SK-N-SH treated with all-trans-retinoic acid at 6 μM for 48 hours (cell line): ENCODE results near the gene LRMDA.
"Not testable (repeated sequence)": the region's sequence is repeated elsewhere in the genome, so short reads cannot be mapped to it uniquely, and the experiment has no call there.

ENCODE experiments used
- ATAC-seq: fragments of 200-7000 bp; cut with Tn5 transposase; 3 replicates; pipeline ENCODE4 v1.9.1; 2020; ENCODE audit warnings: mild to moderate bottlenecking, moderate library complexity
- ARNTL ChIP-seq: fragments of 450-650 bp; formaldehyde crosslinking; IDR thresholded peaks from 2 replicates; pipeline ENCODE4 v1.5.0; 2020; ENCODE audit warnings: low read depth, mild to moderate bottlenecking, moderate library complexity, borderline replicate concordance
- CREB5 ChIP-seq: fragments of 250-450 bp; sonication (Bioruptor Pico); IDR thresholded peaks from 2 replicates; pipeline ENCODE4 v1.5.1; 2020; ENCODE audit warnings: low read depth, mild to moderate bottlenecking, moderate library complexity
- CSDC2 ChIP-seq: fragments of 250-450 bp; sonication (Bioruptor Pico); IDR thresholded peaks from 2 replicates; pipeline ENCODE4 v1.5.0; 2020; ENCODE audit warnings: mild to moderate bottlenecking, moderate library complexity
- GLIS3 ChIP-seq: fragments of 250-450 bp; sonication (Bioruptor Pico); IDR thresholded peaks from 2 replicates; pipeline ENCODE4 v1.5.0; 2020; ENCODE audit warnings: mild to moderate bottlenecking, moderate library complexity
- ISL1 ChIP-seq: fragments of 250-450 bp; sonication (Bioruptor Pico); IDR thresholded peaks from 2 replicates; pipeline ENCODE4 v2.1.2; 2022; ENCODE audit warnings: mild to moderate bottlenecking, moderate library complexity
- OSR1 ChIP-seq: fragments of 250-450 bp; sonication (Bioruptor Pico); IDR thresholded peaks from 2 replicates; pipeline ENCODE4 v1.8.0; 2022; ENCODE audit warnings: moderate library complexity, mild to moderate bottlenecking, inconsistent platforms
- PATZ1 ChIP-seq: fragments of 250-450 bp; sonication (Bioruptor Pico); IDR thresholded peaks from 2 replicates; pipeline ENCODE4 v1.8.0; 2020; ENCODE audit warnings: mild to moderate bottlenecking, moderate library complexity, borderline replicate concordance
- PPARA ChIP-seq: fragments of 250-450 bp; sonication (Bioruptor Pico); IDR thresholded peaks from 2 replicates; pipeline ENCODE4 v1.5.0; 2020; ENCODE audit warnings: mild to moderate bottlenecking, borderline replicate concordance
- RARB ChIP-seq: fragments of 250-450 bp; sonication (Bioruptor Pico); IDR thresholded peaks from 2 replicates; pipeline ENCODE4 v1.8.0; 2021; ENCODE audit warnings: mild to moderate bottlenecking, moderate library complexity
- SNAI2 ChIP-seq: fragments of 250-450 bp; sonication (Bioruptor Pico); IDR thresholded peaks from 2 replicates; pipeline ENCODE4 v1.5.0; 2020; ENCODE audit warnings: mild to moderate bottlenecking, moderate library complexity
- TCF4 ChIP-seq: fragments of 250-450 bp; sonication (Bioruptor Pico); IDR thresholded peaks from 2 replicates; pipeline ENCODE4 v1.8.0; 2021; ENCODE audit warnings: mild to moderate bottlenecking, moderate library complexity, borderline replicate concordance
- TOX ChIP-seq: fragments of 250-450 bp; sonication (Bioruptor Pico); IDR thresholded peaks from 2 replicates; pipeline ENCODE4 v1.8.0; 2021; ENCODE audit warnings: mild to moderate bottlenecking, moderate library complexity, borderline replicate concordance
- TSHZ2 ChIP-seq: fragments of 250-450 bp; sonication (Bioruptor Pico); IDR thresholded peaks from 2 replicates; pipeline ENCODE4 v1.5.0; 2020; ENCODE audit warnings: mild to moderate bottlenecking, moderate library complexity
- ZC3H10 ChIP-seq: fragments of 250-450 bp; sonication (Bioruptor Pico); IDR thresholded peaks from 2 replicates; pipeline ENCODE4 v1.5.1; 2021; ENCODE audit warnings: mild to moderate bottlenecking, moderate library complexity
- ZFP3 ChIP-seq: fragments of 250-450 bp; sonication (Bioruptor Pico); IDR thresholded peaks from 2 replicates; pipeline ENCODE4 v1.5.0; 2020; ENCODE audit warnings: mild to moderate bottlenecking, moderate library complexity
- ZFP30 ChIP-seq: fragments of 450-650 bp; formaldehyde crosslinking; IDR thresholded peaks from 2 replicates; pipeline ENCODE4 v1.5.0; 2022; ENCODE audit warnings: mild to moderate bottlenecking, moderate library complexity
- ZNF8 ChIP-seq: fragments of 450-650 bp; formaldehyde crosslinking; IDR thresholded peaks from 2 replicates; pipeline ENCODE4 v1.5.0; 2020; ENCODE audit warnings: mild to moderate bottlenecking, moderate library complexity
- TF ChIP-seq, protein P1 (sequence below): fragments of 250-450 bp; sonication (Bioruptor Pico); IDR thresholded peaks from 2 replicates; pipeline ENCODE4 v1.5.1; 2021; ENCODE audit warnings: mild to moderate bottlenecking, moderate library complexity
- TF ChIP-seq, protein P2 (sequence below): fragments of 250-450 bp; sonication (Bioruptor Pico); IDR thresholded peaks from 2 replicates; pipeline ENCODE4 v1.8.0; 2021; ENCODE audit warnings: low read depth, mild to moderate bottlenecking, moderate library complexity, borderline replicate concordance

Gene LRMDA

GRCh38 chr10:75513292-75513885 lies 82.0 kb downstream of the LRMDA start:
- no peak for ATAC-seq

DNA sequence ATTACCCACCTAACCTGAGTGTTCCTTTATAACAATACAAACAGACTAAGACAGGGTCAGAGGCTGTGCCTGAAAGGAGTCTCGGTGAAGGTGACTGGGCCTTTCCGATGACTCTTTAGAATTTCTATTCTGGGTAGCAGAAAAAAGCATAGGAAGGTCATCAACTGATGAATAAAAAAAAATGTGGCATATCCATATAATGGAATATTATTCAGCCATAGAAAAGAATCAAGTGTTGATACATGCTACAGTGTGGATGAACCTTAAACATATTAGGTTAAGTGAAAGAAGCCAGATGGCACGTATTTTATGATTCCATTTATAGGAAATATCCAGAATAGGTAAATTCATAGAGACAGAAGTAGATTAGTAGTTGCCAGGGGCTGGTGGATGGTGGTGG lies 83.4 kb downstream of the LRMDA start:
- TF ChIP-seq PPARA (no peak), ZNF8 (CRISPR knock-in tag) (peak; percentile 93)
- TF ChIP-seq, all 23 proteins: peak for 1

More at GRCh38 chr10:75513292-75513885, 82.0 kb downstream of the LRMDA start:
- TF ChIP-seq CREB5 (CRISPR knock-in tag) = no peak
- no peak for TF ChIP-seq ZNF8 (CRISPR knock-in tag)
- TF ChIP-seq ZFP3 (CRISPR knock-in tag) = no peak
- TF ChIP-seq RARB (CRISPR knock-in tag) = no peak
- no peak for TF ChIP-seq PPARA
- no peak for TF ChIP-seq ARNTL
- no peak for TF ChIP-seq PATZ1 (CRISPR knock-in tag)
- TF ChIP-seq ZC3H10 (CRISPR knock-in tag) = no peak
- TF ChIP-seq OSR1 (CRISPR knock-in tag) = no peak
- TF ChIP-seq, protein P1, sequence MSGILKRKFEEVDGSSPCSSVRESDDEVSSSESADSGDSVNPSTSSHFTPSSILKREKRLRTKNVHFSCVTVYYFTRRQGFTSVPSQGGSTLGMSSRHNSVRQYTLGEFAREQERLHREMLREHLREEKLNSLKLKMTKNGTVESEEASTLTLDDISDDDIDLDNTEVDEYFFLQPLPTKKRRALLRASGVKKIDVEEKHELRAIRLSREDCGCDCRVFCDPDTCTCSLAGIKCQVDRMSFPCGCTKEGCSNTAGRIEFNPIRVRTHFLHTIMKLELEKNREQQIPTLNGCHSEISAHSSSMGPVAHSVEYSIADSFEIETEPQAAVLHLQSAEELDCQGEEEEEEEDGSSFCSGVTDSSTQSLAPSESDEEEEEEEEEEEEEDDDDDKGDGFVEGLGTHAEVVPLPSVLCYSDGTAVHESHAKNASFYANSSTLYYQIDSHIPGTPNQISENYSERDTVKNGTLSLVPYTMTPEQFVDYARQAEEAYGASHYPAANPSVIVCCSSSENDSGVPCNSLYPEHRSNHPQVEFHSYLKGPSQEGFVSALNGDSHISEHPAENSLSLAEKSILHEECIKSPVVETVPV = no peak
- TF ChIP-seq, protein P2, sequence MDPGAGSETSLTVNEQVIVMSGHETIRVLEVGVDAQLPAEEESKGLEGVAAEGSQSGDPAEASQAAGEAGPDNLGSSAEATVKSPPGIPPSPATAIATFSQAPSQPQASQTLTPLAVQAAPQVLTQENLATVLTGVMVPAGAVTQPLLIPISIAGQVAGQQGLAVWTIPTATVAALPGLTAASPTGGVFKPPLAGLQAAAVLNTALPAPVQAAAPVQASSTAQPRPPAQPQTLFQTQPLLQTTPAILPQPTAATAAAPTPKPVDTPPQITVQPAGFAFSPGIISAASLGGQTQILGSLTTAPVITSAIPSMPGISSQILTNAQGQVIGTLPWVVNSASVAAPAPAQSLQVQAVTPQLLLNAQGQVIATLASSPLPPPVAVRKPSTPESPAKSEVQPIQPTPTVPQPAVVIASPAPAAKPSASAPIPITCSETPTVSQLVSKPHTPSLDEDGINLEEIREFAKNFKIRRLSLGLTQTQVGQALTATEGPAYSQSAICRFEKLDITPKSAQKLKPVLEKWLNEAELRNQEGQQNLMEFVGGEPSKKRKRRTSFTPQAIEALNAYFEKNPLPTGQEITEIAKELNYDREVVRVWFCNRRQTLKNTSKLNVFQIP (CRISPR knock-in tag) = no peak
- no peak for TF ChIP-seq SNAI2
- no peak for TF ChIP-seq CSDC2 (CRISPR knock-in tag)
- TF ChIP-seq TSHZ2 (CRISPR knock-in tag) = no peak
- no peak for TF ChIP-seq GLIS3
- TF ChIP-seq ISL1 (CRISPR knock-in tag) = no peak
- no peak for TF ChIP-seq ZFP30
- TF ChIP-seq TCF4 (CRISPR knock-in tag) = no peak
- TF ChIP-seq TOX (CRISPR knock-in tag) = no peak

DNA sequence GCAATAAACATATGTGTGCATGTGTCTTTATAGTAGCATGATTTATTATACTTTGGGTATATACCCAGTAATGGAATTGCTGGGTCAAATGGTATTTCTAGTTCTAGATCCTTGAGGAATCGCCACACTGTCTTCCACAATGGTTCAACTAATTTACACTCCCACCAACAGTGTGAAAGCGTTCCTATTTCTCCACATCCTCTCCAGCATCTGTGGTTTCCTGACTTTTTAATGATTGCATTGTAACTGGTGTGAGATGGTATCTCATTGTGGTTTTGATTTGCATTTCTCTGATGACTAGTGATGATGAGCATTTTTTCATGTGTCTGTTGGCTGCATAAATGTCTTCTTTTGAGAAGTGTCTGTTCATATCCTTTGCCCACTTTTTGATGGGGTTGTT lies 84.7 kb downstream of the LRMDA start:
- not testable (repeated sequence) for ATAC-seq

More for the DNA sequence above, 83.4 kb downstream of the LRMDA start:
- ATAC-seq = no peak

- not testable (repeated sequence) for ATAC-seq
Measured at GRCh38 chr10:75519213-75519612, 87.8 kb downstream of the LRMDA start.

DNA sequence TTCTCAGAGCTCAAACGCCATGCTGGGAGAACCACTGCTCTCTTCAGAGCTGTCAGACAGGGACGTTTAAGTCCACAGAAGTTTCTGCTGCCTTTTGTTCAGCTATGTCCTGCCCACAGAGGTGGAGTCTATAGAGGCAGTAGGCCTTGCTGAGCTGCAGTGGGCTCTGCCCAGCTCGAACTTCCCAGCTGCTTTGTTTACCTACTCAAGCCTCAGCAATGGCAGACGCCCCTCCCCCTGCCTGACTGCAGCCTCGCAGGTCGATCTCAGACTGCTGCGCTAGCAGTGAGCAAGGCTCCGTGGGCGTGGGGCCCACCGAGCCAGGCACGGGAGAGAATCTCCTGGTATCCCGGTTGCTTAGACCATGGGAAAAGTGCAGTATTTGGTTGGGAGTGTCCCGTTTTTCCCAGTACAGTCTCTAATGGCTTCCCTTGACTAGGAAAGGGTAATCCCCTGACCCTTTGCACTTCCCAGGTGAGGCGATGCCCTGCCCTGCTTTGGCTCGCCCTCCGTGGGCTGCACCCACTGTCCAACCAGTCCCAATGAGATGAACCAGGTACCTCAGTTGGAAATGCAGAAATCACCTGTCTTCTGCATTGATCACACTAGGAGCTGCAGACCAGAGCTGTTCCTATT lies 89.9 kb downstream of the LRMDA start:
- ATAC-seq = not testable (repeated sequence)
